Neutrophil (primary cell): ENCODE results near the gene CCDC92B.

Experiments
- H3K27ac ChIP-seq: fragments of 200-600 bp; sonication (generic); 2 replicates; pipeline ENCODE4 v1.5.1; 2016; ENCODE audit warnings: mild to moderate bottlenecking, moderate library complexity
- H3K27me3 ChIP-seq: fragments of 200-600 bp; sonication (generic); 2 replicates; pipeline ENCODE4 v1.6.0; 2016; ENCODE audit warnings: mild to moderate bottlenecking
- H3K36me3 ChIP-seq: fragments of 200-600 bp; sonication (generic); 2 replicates; pipeline ENCODE4 v1.5.1; 2017
- H3K4me1 ChIP-seq, 2 experiments: fragments of 200-600 bp in 1 of 2; sonication (generic) in 1 of 2; 1 replicate in 1 of 2; 2 replicates in 1 of 2; pipeline versions ENCODE4 v1.5.1 to v1.6.1; 2013 to 2016; ENCODE audit warnings: low read depth in 1 of 2, low read length in 1 of 2, mild to moderate bottlenecking in 1 of 2, moderate library complexity in 1 of 2; ENCODE audit not compliant: control insufficient read depth in 1 of 2, insufficient read depth in 1 of 2
- H3K4me3 ChIP-seq, 2 experiments: fragments of 200-600 bp in 1 of 2; sonication (generic) in 1 of 2; 1 replicate in 1 of 2; 2 replicates in 1 of 2; pipeline ENCODE4 v1.5.1; 2013 to 2016; ENCODE audit warnings: low read depth in 1 of 2, low read length in 1 of 2, mild to moderate bottlenecking in 1 of 2, moderate library complexity in 1 of 2
- H3K9me3 ChIP-seq: fragments of 200-600 bp; sonication (generic); 2 replicates; pipeline ENCODE4 v1.5.1; 2016
- TF ChIP-seq, protein P1 (sequence below): fragments of 200-600 bp; sonication (generic); IDR thresholded peaks from 2 replicates; pipeline ENCODE4 v1.5.1; 2016; ENCODE audit warnings: antibody characterized with exemption

Gene CCDC92B

DNA sequence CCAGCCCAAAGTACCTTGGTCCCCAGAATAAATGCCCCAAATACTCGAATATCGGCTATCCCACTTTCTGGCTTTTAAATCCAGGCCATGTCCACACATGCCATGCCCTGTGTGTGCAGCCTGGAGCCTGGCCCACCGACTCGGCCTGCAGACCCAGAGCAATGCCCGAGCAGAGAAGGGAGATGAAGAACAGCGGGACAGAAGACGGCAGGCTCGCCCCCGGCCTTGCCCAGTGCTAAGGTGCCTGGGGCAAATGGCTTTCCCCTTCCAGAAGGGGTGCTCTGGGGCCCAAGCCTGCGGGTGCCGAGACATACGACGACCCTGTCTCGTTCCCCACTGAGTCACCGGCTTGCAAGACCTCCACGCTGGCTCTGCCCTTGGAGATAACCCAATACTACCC, 45.8 kb downstream of the CCDC92B start:
- H3K4me3 ChIP-seq = no peak overlapping the region
- TF ChIP-seq, protein P1, sequence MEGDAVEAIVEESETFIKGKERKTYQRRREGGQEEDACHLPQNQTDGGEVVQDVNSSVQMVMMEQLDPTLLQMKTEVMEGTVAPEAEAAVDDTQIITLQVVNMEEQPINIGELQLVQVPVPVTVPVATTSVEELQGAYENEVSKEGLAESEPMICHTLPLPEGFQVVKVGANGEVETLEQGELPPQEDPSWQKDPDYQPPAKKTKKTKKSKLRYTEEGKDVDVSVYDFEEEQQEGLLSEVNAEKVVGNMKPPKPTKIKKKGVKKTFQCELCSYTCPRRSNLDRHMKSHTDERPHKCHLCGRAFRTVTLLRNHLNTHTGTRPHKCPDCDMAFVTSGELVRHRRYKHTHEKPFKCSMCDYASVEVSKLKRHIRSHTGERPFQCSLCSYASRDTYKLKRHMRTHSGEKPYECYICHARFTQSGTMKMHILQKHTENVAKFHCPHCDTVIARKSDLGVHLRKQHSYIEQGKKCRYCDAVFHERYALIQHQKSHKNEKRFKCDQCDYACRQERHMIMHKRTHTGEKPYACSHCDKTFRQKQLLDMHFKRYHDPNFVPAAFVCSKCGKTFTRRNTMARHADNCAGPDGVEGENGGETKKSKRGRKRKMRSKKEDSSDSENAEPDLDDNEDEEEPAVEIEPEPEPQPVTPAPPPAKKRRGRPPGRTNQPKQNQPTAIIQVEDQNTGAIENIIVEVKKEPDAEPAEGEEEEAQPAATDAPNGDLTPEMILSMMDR = no peak
- H3K4me1 ChIP-seq = no peaks in the 10 kb centered on the region
- H3K27ac ChIP-seq = no peak overlapping the region
- H3K36me3 ChIP-seq = peaks cover 19% of the 10 kb centered on the region
- H3K9me3 ChIP-seq = no peaks in the 10 kb centered on the region
- H3K27me3 ChIP-seq = no peaks in the 10 kb centered on the region

DNA sequence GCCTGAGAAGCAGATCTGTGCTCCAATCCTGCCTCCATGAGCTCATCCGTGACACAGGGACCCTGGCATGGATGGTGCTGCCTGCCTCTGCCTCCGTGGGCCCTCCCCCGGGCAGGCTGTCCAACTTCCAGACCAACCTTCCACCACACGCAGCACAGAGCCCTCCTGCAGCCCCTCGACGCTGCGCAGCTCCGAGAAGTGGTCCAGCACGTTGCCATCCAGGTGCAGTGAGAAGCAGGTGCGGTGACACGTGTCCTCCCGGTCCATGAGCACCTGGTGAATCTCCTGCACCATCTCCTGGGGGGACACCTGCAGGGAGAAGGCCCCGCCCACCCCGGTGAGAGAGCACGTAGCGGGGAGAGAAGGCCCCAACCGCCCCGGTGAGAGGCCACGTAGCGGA, 46.3 kb downstream of the CCDC92B start:
- H3K36me3 ChIP-seq = peaks cover 22% of the 10 kb centered on the region

DNA sequence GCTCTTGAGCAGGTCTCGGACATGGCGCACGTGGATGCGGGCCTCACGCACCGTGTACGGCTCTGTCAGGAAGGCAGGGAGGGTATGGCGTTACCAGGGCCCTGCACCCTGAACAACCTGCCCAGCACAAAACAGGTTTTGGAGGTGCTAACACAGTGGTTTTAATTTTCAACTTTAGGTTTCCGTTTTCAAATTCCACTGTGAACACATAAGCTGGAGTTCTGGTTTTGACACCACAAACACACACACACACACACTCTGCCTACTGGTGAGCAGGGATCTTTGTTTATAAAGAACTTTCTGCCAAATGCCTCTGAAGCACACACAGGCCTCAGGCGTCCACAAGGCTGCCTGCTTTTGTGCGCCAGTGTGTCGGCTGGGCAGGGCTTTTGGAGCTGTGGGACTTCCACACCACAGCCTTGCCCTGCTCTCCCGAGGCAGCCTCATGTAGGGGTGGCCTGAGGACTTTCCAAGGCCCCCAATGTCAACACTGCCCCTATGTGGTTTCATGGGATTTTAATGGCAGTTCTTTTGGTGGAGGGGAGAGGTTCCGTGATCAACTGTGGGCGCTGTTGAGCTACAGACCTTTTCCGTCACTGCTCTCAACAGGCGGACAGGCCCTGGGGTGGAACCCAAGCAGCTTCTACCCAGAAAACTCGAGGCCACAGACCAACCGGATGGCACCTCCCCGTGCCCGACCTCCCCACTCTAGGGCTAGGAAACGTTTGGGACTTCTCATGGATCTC, 47.3 kb downstream of the CCDC92B start:
- Histone ChIP-seq H3K36me3 (peaks cover 29% of the 10 kb centered on the region), H3K4me3 (no peak overlapping the region), H3K4me1 (no peaks in the 10 kb centered on the region), H3K27ac (no peak overlapping the region), H3K27me3 (no peaks in the 10 kb centered on the region), H3K9me3 (no peaks in the 10 kb centered on the region)
- TF ChIP-seq, protein P1 = no peak

More for the DNA sequence above, 46.3 kb downstream of the CCDC92B start:
- Histone ChIP-seq H3K4me1 (no peaks in the 10 kb centered on the region), H3K27me3 (no peaks in the 10 kb centered on the region), H3K4me3 (no peak overlapping the region), H3K9me3 (no peaks in the 10 kb centered on the region), H3K27ac (no peak overlapping the region)
- TF ChIP-seq, protein P1 = no peak

DNA sequence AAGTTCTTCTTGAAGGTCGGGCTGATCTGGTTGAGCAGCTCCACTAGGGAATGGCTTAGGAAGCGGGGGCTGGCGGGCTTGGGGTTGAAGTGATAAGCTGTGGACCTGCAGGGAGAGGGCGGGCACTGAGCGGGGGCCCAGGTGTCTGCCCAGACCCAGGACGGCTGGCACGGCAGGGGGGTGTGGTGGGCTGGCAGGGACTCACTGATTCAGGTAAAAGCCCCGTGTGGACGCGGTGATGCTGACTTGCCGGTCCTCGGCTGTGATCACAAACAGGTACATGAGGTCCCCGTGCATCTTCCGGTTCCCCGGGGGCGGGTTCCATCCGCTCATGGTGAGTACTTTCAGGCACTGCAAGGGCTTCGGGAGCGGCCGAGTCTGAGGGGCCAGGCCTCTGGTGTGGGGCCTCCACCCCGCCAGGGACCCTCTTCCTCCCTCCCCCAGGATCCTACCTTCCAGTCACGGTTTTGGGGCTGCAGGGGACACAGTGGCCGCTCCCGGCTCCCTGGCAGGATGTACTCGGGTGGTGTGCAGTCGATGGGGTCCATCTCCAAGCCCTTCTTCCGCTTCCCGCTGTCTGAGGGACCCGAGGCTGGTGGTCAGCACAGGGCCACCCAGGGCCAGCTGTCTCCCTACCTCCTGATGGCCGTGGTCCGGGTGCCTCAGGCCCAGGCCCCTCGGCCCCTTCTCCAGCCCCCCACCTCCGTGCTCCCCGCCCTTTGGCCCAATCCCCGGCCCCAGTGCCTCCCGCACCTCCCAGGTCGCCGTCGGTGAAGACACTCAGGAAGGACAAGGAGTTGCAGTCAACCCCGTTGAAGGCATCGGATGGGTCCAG, 48.1 kb downstream of the CCDC92B start:
- TF ChIP-seq, protein P1 = no peak
- Histone ChIP-seq H3K36me3 (peaks cover 31% of the 10 kb centered on the region), H3K27me3 (no peaks in the 10 kb centered on the region), H3K27ac (no peak overlapping the region), H3K4me3 (no peak overlapping the region), H3K9me3 (no peaks in the 10 kb centered on the region), H3K4me1 (no peaks in the 10 kb centered on the region)

DNA sequence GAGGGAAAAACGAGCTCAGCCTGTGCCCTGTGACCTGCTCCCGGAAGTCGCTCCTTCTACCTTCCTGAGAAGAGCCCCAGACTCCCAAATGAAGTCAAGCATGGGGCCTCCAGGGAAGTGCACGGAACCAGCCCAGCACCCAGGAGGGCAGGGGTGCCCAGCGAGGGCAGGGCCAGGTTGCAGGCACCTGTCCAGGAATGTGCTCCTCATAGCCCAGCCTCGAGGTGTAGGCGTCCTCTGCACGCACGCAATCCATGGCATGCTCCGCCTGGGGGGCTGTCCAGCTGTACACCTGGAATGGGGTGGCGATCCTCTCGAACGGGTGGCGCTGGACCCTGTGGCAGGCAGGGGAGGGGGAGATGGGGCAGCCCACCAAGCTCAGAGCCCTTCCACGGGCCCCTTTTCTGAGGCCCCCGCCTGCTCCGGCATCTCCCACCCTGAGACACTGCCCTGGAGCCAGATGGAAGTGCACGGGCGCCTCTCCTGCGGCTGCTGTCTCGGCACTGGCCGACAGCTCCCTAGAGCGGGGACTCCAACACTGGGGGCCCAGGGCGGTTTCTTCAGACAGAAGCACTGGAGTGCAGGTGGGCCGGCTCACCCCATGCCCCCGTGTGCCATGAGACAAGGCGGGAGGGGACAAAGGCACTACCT, 48.8 kb downstream of the CCDC92B start:
- Histone ChIP-seq H3K27me3 (no peaks in the 10 kb centered on the region), H3K36me3 (peaks cover 37% of the 10 kb centered on the region), H3K4me1 (no peaks in the 10 kb centered on the region), H3K4me3 (no peak overlapping the region), H3K27ac (no peak overlapping the region), H3K9me3 (no peaks in the 10 kb centered on the region)
- TF ChIP-seq, protein P1 = no peak
